Lower leg skin (tissue), 4 donors: ENCODE data around the gene LIPG. TPM values are rescaled to one million over a fixed set of nuclear protein-coding genes. Genes with fewer than 3 reads are reported as not detected.

Source experiments
- DNase-seq, 2 donors: peaks; one replicate each; pipeline ENCODE4 v3.0.0-alpha.2; 2019; ENCODE audit warnings: low spot score in 2 of 2
- H3K4me3 ChIP-seq: fragments of 200-600 bp; sonication (generic); 2 replicates; pipeline ENCODE4 v1.5.1; 2017; ENCODE audit warnings: mild to moderate bottlenecking, low read depth; ENCODE audit not compliant: poor library complexity, severe bottlenecking
- POLR2A ChIP-seq, 2 donors: fragments of 450-650 bp; IDR thresholded peaks; one replicate each; pipeline ENCODE4 v1.6.1; 2016 to 2017; ENCODE audit warnings: antibody characterized with exemption in 2 of 2, mild to moderate bottlenecking in 1 of 2, moderate library complexity in 1 of 2
- WGBS, 2 donors: methylation state at CpG; one replicate each; pipeline ENCODE4 v1.1.5; 2018; 5-methylcytosine and 5-hydroxymethylcytosine counted together
- intact Hi-C: fragments of 100-400 bp; cut with DNase I; formaldehyde crosslinking; loops from one replicate; pipeline ENCODE4 v1.15.0; 2023; ENCODE audit warnings: low total_unique reads
- total RNA-seq, 4 donors: library from RNA; depleted of rRNA; stranded (reverse); fragments of >200 nt; gene quantifications; one replicate each; pipeline ENCODE4 v1.1.0, GENCODE V29; 2016
- TF ChIP-seq, protein P1 (sequence below), 3 donors: fragments of 450-650 bp; IDR thresholded peaks; one replicate each; pipeline ENCODE4 v1.5.1; 2016; ENCODE audit warnings: antibody characterized with exemption in 3 of 3, mild to moderate bottlenecking in 3 of 3, moderate library complexity in 2 of 3

The LIPG gene
- total RNA-seq, 4 donors from 2014 or later: 0.23 to 3.6 (median 2.0) TPM

- TF ChIP-seq, protein P1, sequence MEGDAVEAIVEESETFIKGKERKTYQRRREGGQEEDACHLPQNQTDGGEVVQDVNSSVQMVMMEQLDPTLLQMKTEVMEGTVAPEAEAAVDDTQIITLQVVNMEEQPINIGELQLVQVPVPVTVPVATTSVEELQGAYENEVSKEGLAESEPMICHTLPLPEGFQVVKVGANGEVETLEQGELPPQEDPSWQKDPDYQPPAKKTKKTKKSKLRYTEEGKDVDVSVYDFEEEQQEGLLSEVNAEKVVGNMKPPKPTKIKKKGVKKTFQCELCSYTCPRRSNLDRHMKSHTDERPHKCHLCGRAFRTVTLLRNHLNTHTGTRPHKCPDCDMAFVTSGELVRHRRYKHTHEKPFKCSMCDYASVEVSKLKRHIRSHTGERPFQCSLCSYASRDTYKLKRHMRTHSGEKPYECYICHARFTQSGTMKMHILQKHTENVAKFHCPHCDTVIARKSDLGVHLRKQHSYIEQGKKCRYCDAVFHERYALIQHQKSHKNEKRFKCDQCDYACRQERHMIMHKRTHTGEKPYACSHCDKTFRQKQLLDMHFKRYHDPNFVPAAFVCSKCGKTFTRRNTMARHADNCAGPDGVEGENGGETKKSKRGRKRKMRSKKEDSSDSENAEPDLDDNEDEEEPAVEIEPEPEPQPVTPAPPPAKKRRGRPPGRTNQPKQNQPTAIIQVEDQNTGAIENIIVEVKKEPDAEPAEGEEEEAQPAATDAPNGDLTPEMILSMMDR (IDR thresholded peaks at IDR 0.05): no peak
- no peak for TF ChIP-seq POLR2A (IDR thresholded peaks at IDR 0.05)
- DNase-seq: peak in 1 of 2 donors; percentile 31
- no peak overlapping the region for H3K4me3 ChIP-seq
- intact Hi-C loops: no loop called here
- WGBS, 2 donors: 44 to 64% methylated on average over 7 of the region's 7 CpGs
Observed at GRCh38 chr18:49619801-49620200, 57.9 kb downstream of the LIPG start.

DNA sequence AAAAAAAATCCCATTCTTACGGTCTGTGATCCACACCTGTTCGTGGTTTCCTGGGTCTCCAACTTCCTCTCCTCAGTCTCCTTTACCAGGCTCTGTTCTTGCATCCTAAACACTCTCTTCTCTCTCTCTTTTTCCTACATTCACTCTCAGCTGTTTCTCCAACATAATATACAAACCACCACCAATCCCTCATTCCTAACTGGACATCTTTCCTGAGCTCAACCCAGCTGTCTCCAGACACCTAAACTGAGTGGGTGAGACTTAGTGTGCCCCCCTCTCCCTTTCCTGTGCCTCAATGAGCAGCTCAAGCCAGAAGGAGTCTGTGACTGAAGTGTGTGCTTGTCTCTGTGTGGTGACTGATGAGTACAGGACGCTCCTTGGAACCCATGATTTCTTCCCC is 59.4 kb downstream of the LIPG start:
- DNase-seq: peak in 1 of 2 donors; percentile 14
- no peak for TF ChIP-seq POLR2A (IDR thresholded peaks at IDR 0.05)
- TF ChIP-seq, protein P1 (IDR thresholded peaks at IDR 0.05): no peak
- intact Hi-C loops: no loop called here
- H3K4me3 ChIP-seq: no peak overlapping the region
- WGBS, 2 donors: 66 to 67% methylated on average over 3 of the region's 3 CpGs

- intact Hi-C loops: no loop called here
- TF ChIP-seq POLR2A (IDR thresholded peaks at IDR 0.05): no peak
- TF ChIP-seq, protein P1 (IDR thresholded peaks at IDR 0.05): no peak
- DNase-seq: peak in 1 of 2 donors; percentile 53
- no peak overlapping the region for H3K4me3 ChIP-seq
- whole genome bisulfite sequencing, 2 donors: 53 to 54% methylated on average over 12 of the region's 12 CpGs
Observed at GRCh38 chr18:49621717-49622351, 60.0 kb downstream of the LIPG start.

GRCh38 chr18:49623571-49623970 is 61.7 kb downstream of the LIPG start:
- intact Hi-C loops: no loop called here
- H3K4me3 ChIP-seq: no peak overlapping the region
- TF ChIP-seq POLR2A (IDR thresholded peaks at IDR 0.05): no peak
- TF ChIP-seq, protein P1 (IDR thresholded peaks at IDR 0.05): no peak
- DNase-seq: no peak
- WGBS, 2 donors: 91 to 93% methylated on average over 6 of the region's 6 CpGs

DNA sequence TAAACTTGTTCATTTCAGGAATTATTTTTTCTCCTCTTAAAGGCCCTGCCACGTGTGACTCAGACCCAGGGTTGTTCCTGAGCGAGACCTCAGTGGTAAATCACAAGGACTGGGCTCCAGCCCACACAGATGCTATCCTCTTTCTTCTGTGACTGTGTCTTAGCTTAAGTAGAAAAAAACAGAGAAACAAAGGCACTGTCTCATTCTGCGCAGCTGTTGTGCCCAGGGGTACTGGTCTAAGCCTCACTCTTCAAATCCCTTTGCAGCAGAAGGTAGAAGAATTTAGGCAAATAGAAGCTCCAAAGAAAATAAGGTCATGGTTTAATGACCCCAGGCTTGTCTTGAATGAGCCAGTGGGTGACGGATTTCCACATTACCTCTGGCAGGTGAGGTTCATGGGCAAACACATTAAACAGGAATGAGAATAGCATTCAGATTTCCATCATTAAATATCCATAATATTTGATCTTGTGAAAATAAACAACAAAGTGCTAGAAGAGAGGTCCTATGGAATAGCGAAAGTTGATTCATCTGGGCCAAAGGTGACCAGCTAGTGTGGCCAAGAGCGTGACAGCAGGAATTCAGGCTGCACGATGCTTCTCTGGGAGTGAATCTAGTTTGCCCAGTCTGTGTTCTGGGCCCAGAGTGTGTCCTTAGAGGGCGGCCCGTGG is 63.3 kb downstream of the LIPG start:
- H3K4me3 ChIP-seq: no peak overlapping the region
- intact Hi-C loops: no loop called here
- no peak for TF ChIP-seq POLR2A (IDR thresholded peaks at IDR 0.05)
- TF ChIP-seq, protein P1 (IDR thresholded peaks at IDR 0.05): no peak
- WGBS, 2 donors: 84 to 90% methylated on average over 9 of the region's 9 CpGs
- DNase-seq: no peak
